MM.1S (cell line): ENCODE measurements around the gene MINDY4.

Experiments
- DNase-seq: peaks from one replicate; pipeline ENCODE4 v3.0.0-alpha.2; 2015
- H2AFZ ChIP-seq: fragments of 300-600 bp; sonication (generic); 2 replicates; pipeline ENCODE4 v1.6.0; 2016; ENCODE audit warnings: antibody characterized with exemption, low read length
- H3F3A ChIP-seq: fragments of 300-600 bp; sonication (generic); 2 replicates; pipeline ENCODE4 v1.6.1; 2016; ENCODE audit warnings: mild to moderate bottlenecking, antibody characterized with exemption, low read length, moderate library complexity, mixed read lengths; ENCODE audit not compliant: insufficient read depth
- H3K27ac ChIP-seq: fragments of 300-600 bp; sonication (generic); 2 replicates; pipeline ENCODE4 v1.5.1; 2016; ENCODE audit warnings: mild to moderate bottlenecking, low read length
- H3K27me3 ChIP-seq: fragments of 300-600 bp; sonication (generic); replicated peaks from 2 replicates; pipeline ENCODE4 v1.6.0; 2016; ENCODE audit warnings: low read length; ENCODE audit not compliant: insufficient read depth
- H3K36me3 ChIP-seq: fragments of 300-600 bp; sonication (generic); replicated peaks from 2 replicates; pipeline ENCODE4 v1.6.1; 2016; ENCODE audit warnings: mild to moderate bottlenecking, low read length, mixed read lengths; ENCODE audit not compliant: insufficient read depth
- H3K4me1 ChIP-seq: fragments of 300-600 bp; sonication (generic); 2 replicates; pipeline ENCODE4 v1.6.1; 2016; ENCODE audit warnings: low read length, mixed read lengths
- H3K4me2 ChIP-seq: fragments of 300-600 bp; sonication (generic); 2 replicates; pipeline ENCODE4 v1.6.0; 2016; ENCODE audit warnings: low read depth, low read length
- H3K4me3 ChIP-seq: fragments of 300-600 bp; sonication (generic); 2 replicates; pipeline ENCODE4 v1.5.1; 2016; ENCODE audit warnings: low read length, mixed read lengths
- H3K79me2 ChIP-seq: fragments of 300-600 bp; sonication (generic); 2 replicates; pipeline ENCODE4 v1.6.1; 2016; ENCODE audit warnings: mixed run types, low read length, mixed read lengths
- H3K9ac ChIP-seq: fragments of 300-600 bp; sonication (generic); 2 replicates; pipeline ENCODE4 v1.6.1; 2016; ENCODE audit warnings: low read length, mixed read lengths
- H3K9me2 ChIP-seq: fragments of 300-600 bp; sonication (generic); replicated peaks from 2 replicates; pipeline ENCODE4 v1.6.1; 2016; ENCODE audit warnings: mild to moderate bottlenecking, low read length, mixed read lengths; ENCODE audit not compliant: insufficient read depth
- H3K9me3 ChIP-seq: fragments of 300-600 bp; sonication (generic); replicated peaks from 2 replicates; pipeline ENCODE4 v1.6.1; 2016; ENCODE audit warnings: mild to moderate bottlenecking, low read length, mixed read lengths; ENCODE audit not compliant: insufficient read depth
- H4K20me1 ChIP-seq: fragments of 300-600 bp; sonication (generic); 2 replicates; pipeline ENCODE4 v1.6.1; 2016; ENCODE audit warnings: mild to moderate bottlenecking, low read length, moderate library complexity, mixed read lengths; ENCODE audit not compliant: insufficient read depth
- EZH2 ChIP-seq: fragments of 300-600 bp; sonication (generic); optimal IDR thresholded peaks from 2 replicates; pipeline ENCODE3; 2017; ENCODE audit warnings: low read depth, mild to moderate bottlenecking, antibody characterized with exemption, low read length, mixed read lengths
- EZH2phosphoT487 ChIP-seq: fragments of 300-600 bp; sonication (generic); IDR thresholded peaks from 2 replicates; pipeline ENCODE4 v1.6.1; 2018; ENCODE audit warnings: antibody characterized with exemption, low read length
- TF ChIP-seq, protein P1 (sequence below): fragments of 300-600 bp; sonication (generic); IDR thresholded peaks from 2 replicates; pipeline ENCODE4 v1.5.1; 2016; ENCODE audit warnings: antibody characterized with exemption, low read length, mixed read lengths

MINDY4 gene

GRCh38 chr7:30752979-30753378 is 18.2 kb upstream of the MINDY4 start:
- Histone ChIP-seq H3K9me3 (no peaks in the 10 kb centered on the region), H3K27ac (no peak overlapping the region), H4K20me1 (no peaks in the 10 kb centered on the region), H3K4me3 (no peak overlapping the region), H3K79me2 (no peaks in the 10 kb centered on the region), H2AFZ (no peak overlapping the region), H3K27me3 (no peaks in the 10 kb centered on the region), H3K36me3 (no peaks in the 10 kb centered on the region), H3K4me1 (no peaks in the 10 kb centered on the region), H3K9me2 (no peaks in the 10 kb centered on the region), H3K4me2 (no peak overlapping the region), H3K9ac (no peak overlapping the region), H3F3A (no peaks in the 10 kb centered on the region)
- no peak for DNase-seq
- TF ChIP-seq EZH2phosphoT487 = no peak
- TF ChIP-seq EZH2 = no peak
- TF ChIP-seq, protein P1, sequence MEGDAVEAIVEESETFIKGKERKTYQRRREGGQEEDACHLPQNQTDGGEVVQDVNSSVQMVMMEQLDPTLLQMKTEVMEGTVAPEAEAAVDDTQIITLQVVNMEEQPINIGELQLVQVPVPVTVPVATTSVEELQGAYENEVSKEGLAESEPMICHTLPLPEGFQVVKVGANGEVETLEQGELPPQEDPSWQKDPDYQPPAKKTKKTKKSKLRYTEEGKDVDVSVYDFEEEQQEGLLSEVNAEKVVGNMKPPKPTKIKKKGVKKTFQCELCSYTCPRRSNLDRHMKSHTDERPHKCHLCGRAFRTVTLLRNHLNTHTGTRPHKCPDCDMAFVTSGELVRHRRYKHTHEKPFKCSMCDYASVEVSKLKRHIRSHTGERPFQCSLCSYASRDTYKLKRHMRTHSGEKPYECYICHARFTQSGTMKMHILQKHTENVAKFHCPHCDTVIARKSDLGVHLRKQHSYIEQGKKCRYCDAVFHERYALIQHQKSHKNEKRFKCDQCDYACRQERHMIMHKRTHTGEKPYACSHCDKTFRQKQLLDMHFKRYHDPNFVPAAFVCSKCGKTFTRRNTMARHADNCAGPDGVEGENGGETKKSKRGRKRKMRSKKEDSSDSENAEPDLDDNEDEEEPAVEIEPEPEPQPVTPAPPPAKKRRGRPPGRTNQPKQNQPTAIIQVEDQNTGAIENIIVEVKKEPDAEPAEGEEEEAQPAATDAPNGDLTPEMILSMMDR = no peak

GRCh38 chr7:30754315-30754877 is 16.8 kb upstream of the MINDY4 start:
- DNase-seq = no peak
- Histone ChIP-seq H3K9me2 (no peaks in the 10 kb centered on the region), H3K4me2 (no peak overlapping the region), H3K4me3 (no peak overlapping the region), H3K36me3 (no peaks in the 10 kb centered on the region), H3K27ac (no peak overlapping the region), H3K9ac (no peak overlapping the region), H3K27me3 (no peaks in the 10 kb centered on the region), H3K9me3 (no peaks in the 10 kb centered on the region), H2AFZ (no peak overlapping the region), H3K79me2 (no peaks in the 10 kb centered on the region), H3K4me1 (no peaks in the 10 kb centered on the region), H3F3A (no peaks in the 10 kb centered on the region), H4K20me1 (no peaks in the 10 kb centered on the region)
- TF ChIP-seq, protein P1 = no peak

DNA sequence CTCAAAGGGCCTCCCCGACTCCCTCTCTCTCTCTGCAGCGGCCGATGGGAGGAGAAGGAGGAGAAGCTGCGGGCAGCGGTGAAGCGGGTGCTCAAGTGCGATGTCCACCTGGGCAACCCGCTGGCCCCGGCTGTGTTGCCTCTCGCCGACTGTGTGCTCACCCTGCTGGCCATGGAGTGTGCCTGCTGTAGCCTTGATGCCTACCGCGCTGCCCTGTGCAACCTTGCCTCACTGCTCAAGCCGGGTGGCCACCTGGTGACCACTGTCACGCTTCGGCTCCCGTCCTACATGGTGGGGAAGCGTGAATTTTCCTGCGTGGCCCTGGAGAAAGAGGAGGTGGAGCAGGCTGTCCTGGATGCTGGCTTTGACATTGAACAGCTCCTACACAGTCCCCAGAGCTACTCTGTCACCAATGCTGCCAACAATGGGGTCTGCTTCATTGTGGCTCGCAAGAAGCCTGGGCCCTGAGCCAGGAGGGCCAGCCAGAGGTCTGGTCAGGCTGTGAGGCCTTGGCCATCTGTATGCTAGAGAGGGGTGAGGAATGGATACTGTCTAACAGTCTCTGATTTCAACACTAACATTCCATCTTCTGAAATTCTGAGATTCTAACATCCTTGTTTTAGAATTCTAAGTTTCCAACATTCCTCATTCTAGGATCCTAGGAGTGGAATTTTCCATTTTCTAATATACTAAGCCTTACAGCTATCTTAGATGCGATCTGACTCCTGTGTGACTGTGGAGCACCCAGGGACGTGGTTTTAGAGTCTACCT is 15.6 kb upstream of the MINDY4 start:
- Histone ChIP-seq H3K36me3 (no peaks in the 10 kb centered on the region), H3K4me1 (no peaks in the 10 kb centered on the region), H3K79me2 (no peaks in the 10 kb centered on the region), H3K4me2 (no peak overlapping the region), H2AFZ (no peak overlapping the region), H3F3A (no peaks in the 10 kb centered on the region), H3K27me3 (no peaks in the 10 kb centered on the region), H3K9me3 (no peaks in the 10 kb centered on the region), H3K4me3 (no peak overlapping the region), H3K27ac (no peak overlapping the region), H4K20me1 (no peaks in the 10 kb centered on the region), H3K9me2 (no peaks in the 10 kb centered on the region), H3K9ac (no peak overlapping the region)
- no peak for DNase-seq
- TF ChIP-seq EZH2phosphoT487 = no peak
- TF ChIP-seq, protein P1 = no peak
- TF ChIP-seq EZH2 = no peak
